Loucy (cell line): Measurements from ENCODE around the gene BCL7B.

Experiments
- EZH2phosphoT487 ChIP-seq: fragments of 200-600 bp; IDR thresholded peaks from 2 replicates; pipeline ENCODE4 v1.6.1; 2018; ENCODE audit warnings: antibody characterized with exemption, mild to moderate bottlenecking, moderate library complexity, borderline replicate concordance
- TF ChIP-seq, protein P1 (sequence below): fragments of 200-600 bp; sonication (generic); conservative IDR thresholded peaks from 2 replicates; pipeline ENCODE4 v1.5.1; 2014; ENCODE audit warnings: mild to moderate bottlenecking, antibody characterized with exemption, low read length

DNA sequence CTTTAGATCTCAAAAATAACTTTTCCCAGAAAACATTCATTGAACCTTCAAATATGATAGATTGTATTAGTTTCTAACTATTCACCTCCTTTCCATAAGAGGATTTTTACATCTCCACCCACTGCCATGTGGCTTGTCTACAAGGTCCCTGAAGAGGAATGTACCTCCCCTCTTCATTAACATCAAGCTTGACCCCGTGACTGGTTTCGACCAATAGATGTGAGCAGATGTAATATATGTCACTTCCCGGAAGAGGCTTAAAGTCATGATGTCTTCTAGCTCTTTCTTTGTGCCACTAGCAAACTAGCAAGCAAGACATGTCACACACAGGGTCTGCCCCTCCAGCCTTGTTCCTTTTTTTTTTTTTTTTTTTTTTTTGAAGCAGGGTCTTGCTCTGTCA is 42.3 kb downstream of the BCL7B start:
- TF ChIP-seq, protein P1, sequence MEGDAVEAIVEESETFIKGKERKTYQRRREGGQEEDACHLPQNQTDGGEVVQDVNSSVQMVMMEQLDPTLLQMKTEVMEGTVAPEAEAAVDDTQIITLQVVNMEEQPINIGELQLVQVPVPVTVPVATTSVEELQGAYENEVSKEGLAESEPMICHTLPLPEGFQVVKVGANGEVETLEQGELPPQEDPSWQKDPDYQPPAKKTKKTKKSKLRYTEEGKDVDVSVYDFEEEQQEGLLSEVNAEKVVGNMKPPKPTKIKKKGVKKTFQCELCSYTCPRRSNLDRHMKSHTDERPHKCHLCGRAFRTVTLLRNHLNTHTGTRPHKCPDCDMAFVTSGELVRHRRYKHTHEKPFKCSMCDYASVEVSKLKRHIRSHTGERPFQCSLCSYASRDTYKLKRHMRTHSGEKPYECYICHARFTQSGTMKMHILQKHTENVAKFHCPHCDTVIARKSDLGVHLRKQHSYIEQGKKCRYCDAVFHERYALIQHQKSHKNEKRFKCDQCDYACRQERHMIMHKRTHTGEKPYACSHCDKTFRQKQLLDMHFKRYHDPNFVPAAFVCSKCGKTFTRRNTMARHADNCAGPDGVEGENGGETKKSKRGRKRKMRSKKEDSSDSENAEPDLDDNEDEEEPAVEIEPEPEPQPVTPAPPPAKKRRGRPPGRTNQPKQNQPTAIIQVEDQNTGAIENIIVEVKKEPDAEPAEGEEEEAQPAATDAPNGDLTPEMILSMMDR: no peak
- no peak for TF ChIP-seq EZH2phosphoT487
